ENCODE results near the gene FAM167B. TPM values are rescaled to one million over a fixed set of nuclear protein-coding genes. Genes with fewer than 3 reads are reported as not detected.
"Not testable (repeated sequence)": the region's sequence is repeated elsewhere in the genome, so short reads cannot be mapped to it uniquely, and the experiment has no call there.

The FAM167B gene
- total RNA-seq, 1 experiment from 2014 or later = 1.3 TPM

GRCh38 chr1:32275424-32275823 is 28.4 kb downstream of the FAM167B start:
- no peak overlapping the region for H3K4me2 ChIP-seq (ENCODE audit: low read length)

DNA sequence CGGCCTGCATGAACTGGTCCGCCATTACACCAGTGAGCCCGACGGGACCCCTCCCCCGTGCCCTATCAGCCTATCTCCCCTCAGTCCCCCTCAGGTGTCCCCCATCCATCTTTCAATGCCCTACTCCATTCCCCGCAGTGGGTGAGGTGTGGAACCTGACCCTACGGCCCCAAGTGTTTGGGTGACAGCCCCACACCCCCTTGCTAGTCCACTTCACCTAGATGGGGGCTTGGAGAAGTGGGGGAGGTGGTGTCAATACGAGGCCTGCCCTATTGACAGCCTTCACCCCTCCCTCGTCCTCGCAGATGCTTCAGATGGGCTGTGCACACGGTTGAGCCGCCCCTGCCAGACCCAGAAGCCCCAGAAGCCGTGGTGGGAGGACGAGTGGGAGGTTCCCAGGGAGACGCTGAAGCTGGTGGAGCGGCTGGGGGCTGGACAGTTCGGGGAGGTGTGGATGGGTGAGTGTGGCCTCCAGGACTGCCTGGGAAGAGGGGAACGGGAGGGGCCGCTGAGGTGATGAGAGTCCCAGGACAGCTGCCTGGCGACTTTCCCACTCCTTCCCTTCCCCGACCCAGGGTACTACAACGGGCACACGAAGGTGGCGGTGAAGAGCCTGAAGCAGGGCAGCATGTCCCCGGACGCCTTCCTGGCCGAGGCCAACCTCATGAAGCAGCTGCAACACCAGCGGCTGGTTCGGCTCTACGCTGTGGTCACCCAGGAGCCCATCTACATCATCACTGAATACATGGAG is 29.2 kb downstream of the FAM167B start:
- DNase-seq (no peak), ATAC-seq (no peak)
- H3K4me3 ChIP-seq (ENCODE audit: low read length) = no peak overlapping the region
- no peak overlapping the region for H3K27ac ChIP-seq (ENCODE audit: low read length)
- intact Hi-C loops (cut with micrococcal nuclease) = no loop called here
- TF ChIP-seq EZH2 (IDR thresholded peaks at IDR 0.05; ENCODE audit: low read length, unreplicated experiment) (no peak), EZH2phosphoT487 (IDR thresholded peaks at IDR 0.05; ENCODE audit: borderline replicate concordance, low read length) (no peak), CTCF (conservative IDR thresholded peaks at IDR 0.05; ENCODE audit: low read depth, low read length) (no peak)
- no peaks in the 10 kb centered on the region for H3K79me2 ChIP-seq (ENCODE audit: low read length)
- H3K4me2 ChIP-seq (ENCODE audit: low read length) = no peak overlapping the region
- CTCF ChIA-PET = no interaction called here
- no TSS peak for BruUV-seq (replicated peaks)
- POLR2A ChIA-PET (ENCODE audit: unreplicated experiment) = no interaction called here
- H3K36me3 ChIP-seq (ENCODE audit: low read depth, low read length) = no peaks in the 10 kb centered on the region
- no peaks in the 10 kb centered on the region for H3K9me2 ChIP-seq (replicated peaks; ENCODE audit: low read length)
- no peak overlapping the region for H2AFZ ChIP-seq (ENCODE audit: low read length)
- H4K20me1 ChIP-seq (ENCODE audit: low read length) = no peaks in the 10 kb centered on the region
- no peak overlapping the region for H3K9ac ChIP-seq (ENCODE audit: low read length)
- no peaks in the 10 kb centered on the region for H3F3A ChIP-seq (ENCODE audit: low read length, unreplicated experiment)
- H3K4me1 ChIP-seq (ENCODE audit: insufficient read depth, low read length) = peaks cover 13% of the 10 kb centered on the region
- H3K27me3 ChIP-seq (ENCODE audit: low read length) = no peaks in the 10 kb centered on the region
- no peaks in the 10 kb centered on the region for H3K9me3 ChIP-seq (ENCODE audit: low read length)

More at GRCh38 chr1:32275424-32275823, 28.4 kb downstream of the FAM167B start:
- peaks cover 13% of the 10 kb centered on the region for H3K4me1 ChIP-seq (ENCODE audit: insufficient read depth, low read length)
- no peaks in the 10 kb centered on the region for H3K36me3 ChIP-seq (ENCODE audit: low read depth, low read length)
- intact Hi-C loops (cut with micrococcal nuclease) = no loop called here
- no peaks in the 10 kb centered on the region for H3K27me3 ChIP-seq (ENCODE audit: low read length)
- no peaks in the 10 kb centered on the region for H3F3A ChIP-seq (ENCODE audit: low read length, unreplicated experiment)
- H3K9ac ChIP-seq (ENCODE audit: low read length) = no peak overlapping the region
- no peaks in the 10 kb centered on the region for H3K9me3 ChIP-seq (ENCODE audit: low read length)
- DNase-seq (no peak), ATAC-seq (no peak)
- ChIA-PET POLR2A (ENCODE audit: unreplicated experiment) (interaction anchor here (0.6 kb wide), 1 partner anchor 59 kb away, joined by 3 read pairs; no protein-coding TSS in a partner anchor), CTCF (no interaction called here)
- H4K20me1 ChIP-seq (ENCODE audit: low read length) = no peaks in the 10 kb centered on the region
- no peak overlapping the region for H2AFZ ChIP-seq (ENCODE audit: low read length)
- no peaks in the 10 kb centered on the region for H3K9me2 ChIP-seq (replicated peaks; ENCODE audit: low read length)
- no TSS peak for BruUV-seq (replicated peaks)
- TF ChIP-seq EZH2phosphoT487 (IDR thresholded peaks at IDR 0.05; ENCODE audit: borderline replicate concordance, low read length) (no peak), EZH2 (IDR thresholded peaks at IDR 0.05; ENCODE audit: low read length, unreplicated experiment) (no peak), CTCF (conservative IDR thresholded peaks at IDR 0.05; ENCODE audit: low read depth, low read length) (no peak)
- H3K27ac ChIP-seq (ENCODE audit: low read length) = no peak overlapping the region
- no peaks in the 10 kb centered on the region for H3K79me2 ChIP-seq (ENCODE audit: low read length)
- H3K4me3 ChIP-seq (ENCODE audit: low read length) = no peak overlapping the region

- H2AFZ ChIP-seq (ENCODE audit: low read length); POLR2A ChIA-PET (ENCODE audit: unreplicated experiment): not testable (repeated sequence)
Observed at GRCh38 chr1:32284777-32285176, 37.8 kb downstream of the FAM167B start.

More at GRCh38 chr1:32284777-32285176, 37.8 kb downstream of the FAM167B start:
- H3F3A ChIP-seq (ENCODE audit: low read length, unreplicated experiment); ATAC-seq; H4K20me1 ChIP-seq (ENCODE audit: low read length); H3K27me3 ChIP-seq (ENCODE audit: low read length); H3K4me3 ChIP-seq (ENCODE audit: low read length); H3K9me2 ChIP-seq (replicated peaks; ENCODE audit: low read length); H3K36me3 ChIP-seq (ENCODE audit: low read depth, low read length); H3K9me3 ChIP-seq (ENCODE audit: low read length); H3K4me1 ChIP-seq (ENCODE audit: insufficient read depth, low read length); intact Hi-C loops (cut with micrococcal nuclease); DNase-seq; H3K4me2 ChIP-seq (ENCODE audit: low read length); H3K9ac ChIP-seq (ENCODE audit: low read length); CTCF ChIA-PET; H3K79me2 ChIP-seq (ENCODE audit: low read length); H3K27ac ChIP-seq (ENCODE audit: low read length); BruUV-seq (replicated peaks): not testable (repeated sequence)
